SU-DHL-6 (cell line): ENCODE data around the gene CMTM7.

Experiments
- CTCF ChIP-seq: fragments of 200-600 bp; sonication (generic); IDR thresholded peaks from one replicate; pipeline ENCODE4 v1.5.1; 2017; ENCODE audit warnings: antibody characterized with exemption, mild to moderate bottlenecking, low read length, moderate library complexity; ENCODE audit not compliant: insufficient read depth, poor library complexity, severe bottlenecking
- EZH2phosphoT487 ChIP-seq: fragments of 200-600 bp; sonication (generic), shearing (Covaris generic); conservative IDR thresholded peaks from 2 replicates; pipeline ENCODE4 v1.6.1; 2018; ENCODE audit warnings: mild to moderate bottlenecking, antibody characterized with exemption, low read length, moderate library complexity, mixed read lengths

- no peak for TF ChIP-seq CTCF
- TF ChIP-seq EZH2phosphoT487 = no peak
These were observed 66.4 kb downstream of the CMTM7 start for GRCh38 chr3:32457971-32458471.
